ENCODE data around the gene TMEM132C. TPM values are rescaled to one million over a fixed set of nuclear protein-coding genes. Genes with fewer than 3 reads are reported as not detected.

Gene TMEM132C
- total RNA-seq, 6 experiments from 2014 or later, result not detected

DNA sequence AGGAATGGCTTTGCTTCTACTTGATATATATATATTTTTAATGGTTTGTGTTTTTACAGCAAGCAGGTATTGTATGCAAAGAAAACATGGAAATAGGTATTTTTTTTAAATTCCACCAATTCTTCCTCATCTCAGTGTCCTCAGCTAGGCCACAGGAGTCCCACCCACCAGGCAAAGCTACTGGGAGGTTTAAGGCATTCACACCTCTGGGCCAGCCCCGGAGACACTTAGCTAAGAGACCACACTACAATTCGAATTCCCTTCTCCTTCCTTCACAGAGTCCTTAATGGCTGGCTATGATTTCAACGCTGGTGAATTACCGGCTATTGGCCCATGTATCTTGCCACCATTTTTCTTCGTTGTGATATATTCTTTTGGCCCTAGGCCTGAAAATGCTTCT, 485.4 kb downstream of the TMEM132C start:
- no peak for TF ChIP-seq CTCF (IDR thresholded peaks at IDR 0.05)
- Mint-ChIP-seq H3K27ac (no peak overlapping the region), H3K27me3 (ENCODE audit: insufficient read depth) (no peaks in the 10 kb centered on the region), H3K36me3 (ENCODE audit: low read depth) (no peaks in the 10 kb centered on the region), H3K9me3 (peaks cover 20% of the 10 kb centered on the region), H3K4me3 (no peak overlapping the region), H3K4me1 (ENCODE audit: low read depth) (no peaks in the 10 kb centered on the region)
- DNase-seq, result no peak

GRCh38 chr12:128753438-128753837, 486.5 kb downstream of the TMEM132C start:
- no peak for DNase-seq
- Mint-ChIP-seq H3K27ac (no peak overlapping the region), H3K4me3 (no peak overlapping the region), H3K4me1 (ENCODE audit: low read depth) (no peaks in the 10 kb centered on the region), H3K36me3 (ENCODE audit: low read depth) (no peaks in the 10 kb centered on the region), H3K9me3 (peaks cover 13% of the 10 kb centered on the region; the same call in 1 of the 2 replicates), H3K27me3 (ENCODE audit: insufficient read depth) (no peaks in the 10 kb centered on the region)
- TF ChIP-seq CTCF (IDR thresholded peaks at IDR 0.05), result no peak

DNA sequence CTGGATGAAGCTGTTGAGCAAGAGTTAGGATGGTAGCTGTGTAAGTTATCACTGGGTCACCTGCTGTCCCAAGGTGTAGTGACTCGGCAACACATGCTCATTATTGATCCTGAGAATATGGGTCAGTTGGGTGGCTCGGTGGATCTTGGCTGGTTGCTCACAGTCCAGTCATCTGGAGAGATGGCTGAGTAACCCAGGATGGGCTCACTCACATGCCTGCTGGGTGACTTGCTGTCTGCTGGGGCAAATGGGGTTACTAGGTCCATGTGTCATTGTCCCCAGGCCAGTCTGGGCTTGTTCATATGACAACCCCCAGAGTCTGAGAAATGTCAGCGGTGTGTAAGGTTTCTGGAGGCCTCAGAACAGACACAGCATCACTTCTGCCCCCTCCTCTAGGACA, 487.3 kb downstream of the TMEM132C start:
- Mint-ChIP-seq H3K27me3 (ENCODE audit: insufficient read depth) (no peaks in the 10 kb centered on the region), H3K9me3 (peaks cover 13% of the 10 kb centered on the region; the same call in 1 of the 2 replicates), H3K27ac (no peak overlapping the region), H3K4me1 (ENCODE audit: low read depth) (no peaks in the 10 kb centered on the region), H3K4me3 (no peak overlapping the region), H3K36me3 (ENCODE audit: low read depth) (no peaks in the 10 kb centered on the region)
- DNase-seq, result no peak
- TF ChIP-seq CTCF (IDR thresholded peaks at IDR 0.05), result no peak

- no peaks in the 10 kb centered on the region for H3K4me1 Mint-ChIP-seq (ENCODE audit: low read depth)
- no peak for TF ChIP-seq CTCF (IDR thresholded peaks at IDR 0.05)
- H3K9me3 Mint-ChIP-seq, result peaks cover 13% of the 10 kb centered on the region; the same call in 1 of the 2 replicates
- H3K27me3 Mint-ChIP-seq (ENCODE audit: insufficient read depth), result no peaks in the 10 kb centered on the region; the same call in 1 of the 2 replicates
- H3K36me3 Mint-ChIP-seq (ENCODE audit: low read depth), result no peaks in the 10 kb centered on the region
- no peak for DNase-seq
- no peak overlapping the region for H3K4me3 Mint-ChIP-seq
- no peak overlapping the region for H3K27ac Mint-ChIP-seq
These were observed 488.6 kb downstream of the TMEM132C start for GRCh38 chr12:128755566-128755965.

Small RNA genes lying within 50 kb of the gene (microRNA-seq; reads per million reads assigned to microRNA genes)
- gene MIR3612, result not detected
- gene MIR4419B, result not detected

All from HFFc6 (cell line).